ENCODE data around the gene PARP12. TPM values are rescaled to one million over a fixed set of nuclear protein-coding genes. Genes with fewer than 3 reads are reported as not detected.

Gene PARP12
- total and polyA plus RNA-seq, 4 donors = 30.0 to 56.8 (median 47.6) TPM

- ATAC-seq (ENCODE audit: insufficient read depth, low FRiP score) (no peak), DNase-seq (no peak)
- TF ChIP-seq, protein P1, sequence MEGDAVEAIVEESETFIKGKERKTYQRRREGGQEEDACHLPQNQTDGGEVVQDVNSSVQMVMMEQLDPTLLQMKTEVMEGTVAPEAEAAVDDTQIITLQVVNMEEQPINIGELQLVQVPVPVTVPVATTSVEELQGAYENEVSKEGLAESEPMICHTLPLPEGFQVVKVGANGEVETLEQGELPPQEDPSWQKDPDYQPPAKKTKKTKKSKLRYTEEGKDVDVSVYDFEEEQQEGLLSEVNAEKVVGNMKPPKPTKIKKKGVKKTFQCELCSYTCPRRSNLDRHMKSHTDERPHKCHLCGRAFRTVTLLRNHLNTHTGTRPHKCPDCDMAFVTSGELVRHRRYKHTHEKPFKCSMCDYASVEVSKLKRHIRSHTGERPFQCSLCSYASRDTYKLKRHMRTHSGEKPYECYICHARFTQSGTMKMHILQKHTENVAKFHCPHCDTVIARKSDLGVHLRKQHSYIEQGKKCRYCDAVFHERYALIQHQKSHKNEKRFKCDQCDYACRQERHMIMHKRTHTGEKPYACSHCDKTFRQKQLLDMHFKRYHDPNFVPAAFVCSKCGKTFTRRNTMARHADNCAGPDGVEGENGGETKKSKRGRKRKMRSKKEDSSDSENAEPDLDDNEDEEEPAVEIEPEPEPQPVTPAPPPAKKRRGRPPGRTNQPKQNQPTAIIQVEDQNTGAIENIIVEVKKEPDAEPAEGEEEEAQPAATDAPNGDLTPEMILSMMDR (IDR thresholded peaks at IDR 0.05; ENCODE audit: control extremely low read depth, extremely low read depth) = no peak
- no peaks in the 10 kb centered on the region for H3K9me3 ChIP-seq (ENCODE audit: control insufficient read depth in 4 of 4, insufficient read depth in 3 of 4, low read length in 3 of 4)
- no peak overlapping the region for H3K9ac ChIP-seq (ENCODE audit: insufficient read depth in 1 of 2, low read length in 2 of 2)
- no peak overlapping the region for H3K27ac ChIP-seq (ENCODE audit: low read depth in 1 of 2, low read length in 1 of 2)
- peaks cover 0 to 5% (median 0%) of the 10 kb centered on the region in 5 donors for H3K4me1 ChIP-seq (ENCODE audit: control insufficient read depth in 5 of 5, insufficient read depth in 5 of 5, low read length in 5 of 5)
- peaks cover 3 to 36% (median 9%) of the 10 kb centered on the region in 4 donors for H3K36me3 ChIP-seq (ENCODE audit: control insufficient read depth in 4 of 4, insufficient read depth in 4 of 4, low read length in 4 of 4)
- no peak overlapping the region for H3K4me3 ChIP-seq
- 89 to 91% methylated on average over 4 of the region's 7 CpGs for WGBS, 2 donors
- no peaks in the 10 kb centered on the region for H3K27me3 ChIP-seq (ENCODE audit: control insufficient read depth in 3 of 3, insufficient read depth in 3 of 3, low read length in 2 of 3)
Measured at GRCh38 chr7:140035400-140036223, 27.1 kb downstream of the PARP12 start.

GRCh38 chr7:140034421-140034820 lies 28.3 kb downstream of the PARP12 start:
- TF ChIP-seq, protein P1 (IDR thresholded peaks at IDR 0.05; ENCODE audit: control extremely low read depth, extremely low read depth) = no peak
- H3K36me3 ChIP-seq (ENCODE audit: control insufficient read depth in 4 of 4, insufficient read depth in 4 of 4, low read length in 4 of 4) = peaks cover 3 to 27% (median 9%) of the 10 kb centered on the region in 4 donors
- no peak overlapping the region for H3K9ac ChIP-seq (ENCODE audit: insufficient read depth in 1 of 2, low read length in 2 of 2)

DNA sequence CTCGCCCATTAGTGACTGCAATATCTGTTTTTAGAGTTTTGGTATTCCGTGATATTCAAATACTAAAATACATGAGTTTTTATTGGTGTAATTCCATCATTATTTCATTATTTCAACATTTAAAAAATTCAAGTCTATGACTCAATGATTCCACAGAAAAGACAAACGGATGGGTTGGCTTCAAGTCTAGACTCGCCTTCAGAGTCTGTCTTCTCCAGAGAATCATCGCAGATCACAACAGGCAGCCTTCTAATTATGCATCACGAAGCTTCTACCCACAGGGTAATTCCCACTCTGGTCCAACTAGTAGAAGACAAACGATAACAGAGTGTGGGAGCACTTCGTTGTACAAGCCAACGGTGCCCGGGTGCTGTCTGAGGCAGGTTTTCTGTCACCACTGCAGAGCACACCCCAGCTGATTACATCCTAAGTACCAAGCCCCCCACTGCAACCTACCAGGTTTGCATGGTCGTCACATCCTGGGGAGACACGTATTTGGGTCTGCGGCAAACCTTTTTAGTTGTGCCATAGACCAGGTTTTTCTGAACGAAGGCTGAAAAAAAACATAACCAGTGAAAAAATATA lies 28.9 kb downstream of the PARP12 start:
- Histone ChIP-seq H3K27me3 (ENCODE audit: control insufficient read depth in 3 of 3, insufficient read depth in 3 of 3, low read length in 2 of 3) (no peaks in the 10 kb centered on the region), H3K9ac (ENCODE audit: insufficient read depth in 1 of 2, low read length in 2 of 2) (no peak overlapping the region), H3K36me3 (ENCODE audit: control insufficient read depth in 4 of 4, insufficient read depth in 4 of 4, low read length in 4 of 4) (peaks cover 3 to 24% (median 9%) of the 10 kb centered on the region in 4 donors), H3K27ac (ENCODE audit: low read depth in 1 of 2, low read length in 1 of 2) (no peak overlapping the region), H3K4me1 (ENCODE audit: control insufficient read depth in 5 of 5, insufficient read depth in 5 of 5, low read length in 5 of 5) (peaks cover 0 to 5% (median 0%) of the 10 kb centered on the region in 5 donors), H3K4me3 (no peak overlapping the region), H3K9me3 (ENCODE audit: control insufficient read depth in 4 of 4, insufficient read depth in 3 of 4, low read length in 3 of 4) (no peaks in the 10 kb centered on the region)
- ATAC-seq (ENCODE audit: insufficient read depth, low FRiP score) (no peak), DNase-seq (no peak)
- WGBS, 2 donors = 96 to 97% methylated on average over 14 of the region's 14 CpGs
- TF ChIP-seq, protein P1 (IDR thresholded peaks at IDR 0.05; ENCODE audit: control extremely low read depth, extremely low read depth) = no peak

More at GRCh38 chr7:140034421-140034820, 28.3 kb downstream of the PARP12 start:
- Histone ChIP-seq H3K4me3 (no peak overlapping the region), H3K27me3 (ENCODE audit: control insufficient read depth in 3 of 3, insufficient read depth in 3 of 3, low read length in 2 of 3) (no peaks in the 10 kb centered on the region), H3K27ac (ENCODE audit: low read depth in 1 of 2, low read length in 1 of 2) (no peak overlapping the region), H3K4me1 (ENCODE audit: control insufficient read depth in 5 of 5, insufficient read depth in 5 of 5, low read length in 5 of 5) (peaks cover 0 to 5% (median 0%) of the 10 kb centered on the region in 5 donors), H3K9me3 (ENCODE audit: control insufficient read depth in 4 of 4, insufficient read depth in 3 of 4, low read length in 3 of 4) (no peaks in the 10 kb centered on the region)
- ATAC-seq (ENCODE audit: insufficient read depth, low FRiP score) = no peak
- DNase-seq = no peak

All from lung (tissue), 12 donors.